ENCODE results near the gene COMMD1.

DNA sequence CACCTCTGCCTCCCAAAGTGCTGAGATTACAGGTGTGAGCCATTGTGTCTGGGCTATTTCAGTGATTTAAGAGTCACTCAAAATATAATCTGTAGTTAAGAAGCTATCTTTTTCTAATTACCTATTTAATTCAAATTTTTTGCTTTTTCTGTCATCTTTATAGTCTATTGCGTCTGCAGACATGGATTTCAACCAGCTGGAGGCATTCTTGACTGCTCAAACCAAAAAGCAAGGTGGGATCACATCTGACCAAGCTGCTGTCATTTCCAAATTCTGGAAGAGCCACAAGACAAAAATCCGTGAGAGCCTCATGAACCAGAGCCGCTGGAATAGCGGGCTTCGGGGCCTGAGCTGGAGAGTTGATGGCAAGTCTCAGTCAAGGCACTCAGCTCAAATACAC lies 95.1 kb downstream of the COMMD1 start:
- TF ChIP-seq, protein P1, sequence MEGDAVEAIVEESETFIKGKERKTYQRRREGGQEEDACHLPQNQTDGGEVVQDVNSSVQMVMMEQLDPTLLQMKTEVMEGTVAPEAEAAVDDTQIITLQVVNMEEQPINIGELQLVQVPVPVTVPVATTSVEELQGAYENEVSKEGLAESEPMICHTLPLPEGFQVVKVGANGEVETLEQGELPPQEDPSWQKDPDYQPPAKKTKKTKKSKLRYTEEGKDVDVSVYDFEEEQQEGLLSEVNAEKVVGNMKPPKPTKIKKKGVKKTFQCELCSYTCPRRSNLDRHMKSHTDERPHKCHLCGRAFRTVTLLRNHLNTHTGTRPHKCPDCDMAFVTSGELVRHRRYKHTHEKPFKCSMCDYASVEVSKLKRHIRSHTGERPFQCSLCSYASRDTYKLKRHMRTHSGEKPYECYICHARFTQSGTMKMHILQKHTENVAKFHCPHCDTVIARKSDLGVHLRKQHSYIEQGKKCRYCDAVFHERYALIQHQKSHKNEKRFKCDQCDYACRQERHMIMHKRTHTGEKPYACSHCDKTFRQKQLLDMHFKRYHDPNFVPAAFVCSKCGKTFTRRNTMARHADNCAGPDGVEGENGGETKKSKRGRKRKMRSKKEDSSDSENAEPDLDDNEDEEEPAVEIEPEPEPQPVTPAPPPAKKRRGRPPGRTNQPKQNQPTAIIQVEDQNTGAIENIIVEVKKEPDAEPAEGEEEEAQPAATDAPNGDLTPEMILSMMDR (optimal IDR thresholded peaks at IDR 0.05 in 1 of 3, IDR thresholded peaks at IDR 0.05 in 1 of 3, conservative IDR thresholded peaks at IDR 0.05 in 1 of 3; ENCODE audit: extremely low read depth in 1 of 3, insufficient read depth in 2 of 3, low read length in 3 of 3): no peak
- no peak for TF ChIP-seq EZH2 (IDR thresholded peaks at IDR 0.05; ENCODE audit: low read length)
